Heart right ventricle (tissue), 16 donors: Measurements from ENCODE around the gene PCDH15. TPM values are rescaled to one million over a fixed set of nuclear protein-coding genes. Genes with fewer than 3 reads are reported as not detected.
A peak's percentile ranks its signal among the peaks of the same experiment; 100 is the strongest.

Experiments
- ATAC-seq, 8 donors: fragments of 200-7000 bp; cut with Tn5 transposase; one replicate each; pipeline ENCODE4 v1.9.1; 2020; ENCODE audit warnings: mild to moderate bottlenecking in 8 of 8, moderate library complexity in 8 of 8, moderate number of reproducible peaks in 1 of 8
- DNase-seq, 2 donors: peaks; one replicate each; pipeline ENCODE4 v3.0.0-alpha.2; 2020
- H3K27ac ChIP-seq, 10 donors: fragments of 200-600 bp; sonication (generic) in 2 of 10; one replicate each; pipeline versions ENCODE4 v1.5.0 to v1.8.0; 2020 to 2022; ENCODE audit warnings: mild to moderate bottlenecking in 3 of 10
- H3K27me3 ChIP-seq, 7 donors: fragments of 200-600 bp; one replicate each; pipeline ENCODE4 v1.8.0; 2021 to 2022; ENCODE audit warnings: mild to moderate bottlenecking in 2 of 7
- H3K36me3 ChIP-seq, 9 donors: fragments of 200-600 bp; sonication (generic) in 1 of 9; one replicate each; pipeline versions ENCODE4 v1.5.0 to v1.8.0; 2020 to 2022; ENCODE audit warnings: mild to moderate bottlenecking in 2 of 9
- H3K4me1 ChIP-seq, 9 donors: fragments of 200-600 bp; sonication (generic) in 1 of 9; one replicate each; pipeline versions ENCODE4 v1.5.0 to v1.8.0; 2020 to 2022; ENCODE audit warnings: mild to moderate bottlenecking in 4 of 9
- H3K4me3 ChIP-seq, 10 donors: fragments of 200-600 bp; sonication (generic) in 2 of 10; one replicate each; pipeline versions ENCODE4 v1.5.0 to v1.8.0; 2020 to 2022; ENCODE audit warnings: mild to moderate bottlenecking in 7 of 10, moderate library complexity in 2 of 10
- H3K9me3 ChIP-seq, 11 donors: fragments of 200-600 bp in 10 of 11; sonication (generic) in 2 of 11; one replicate each; pipeline versions ENCODE4 v1.5.0 to v1.8.0; 2013 to 2022; ENCODE audit warnings: mild to moderate bottlenecking in 2 of 11, control low read depth in 1 of 11, moderate library complexity in 1 of 11
- WGBS, 2 donors: extraction: QIAGEN DNeasy Blood & Tissue Kit; methylation state at CpG; one replicate each; pipeline ENCODE4 v1.1.7; 2013; ENCODE audit warnings: inconsistent platforms in 1 of 2; 5-methylcytosine and 5-hydroxymethylcytosine counted together
- intact Hi-C, 10 donors: fragments of 100-400 bp; cut with DNase I; formaldehyde crosslinking; loops; one replicate each; pipeline versions ENCODE4 v1.11.1 to v1.14.2; 2022
- polyA plus RNA-seq, 2 donors: library from polyadenylated mRNA; stranded (reverse); fragments of 200-250 nt; gene quantifications; one replicate each; pipeline ENCODE4 v1.2.3, GENCODE V29; 2013
- total RNA-seq, 10 donors: library from RNA; stranded (reverse); fragmentation: NEBNext Ultra II Directional in 3 of 10; extraction: Animal tissue kit (Norgen Biotek cat#: 25700) in 3 of 10; gene quantifications; one replicate each; pipeline versions ENCODE4 v1.2.1 to v1.2.4, GENCODE V29; 2021 to 2023
- TF ChIP-seq, protein P1 (sequence below), 9 donors: fragments of 200-600 bp; sonication (generic) in 2 of 9; IDR thresholded peaks; one replicate each; pipeline versions ENCODE4 v1.5.0 to v1.8.0; 2021 to 2022; ENCODE audit warnings: antibody characterized with exemption in 9 of 9, mild to moderate bottlenecking in 5 of 9, moderate library complexity in 1 of 9
- donor health status: Arrhythmogenic right ventricular cardiomyopathy.
- donor health status: ischemic (EF 13 %, LVEDD 7.1; RV severe dilation, severe dysfunction).
- donor health status: healthy with polysubstance abuse.
- donor health status: DM: no; HTN: yes; CAD: no.
- donor health status: DM: no; HTN: no; CAD: no.
- donor health status: ischemic (EF 25% LVEDD 6.9; RV normal size, moderate dysfunction).
- donor health status: ischemic (EF 25% LVEDD 5.7; RV mildly dilated, moderate dysfunction).
- donor health status: healthy.
- donor health status: DM: yes; HTN: yes; CAD: no.
- donor health status: Ischemic cardiomyopathy.
- donor health status: ischemic (EF 35%, LVEDD 5.7; RV mildly dilated, moderate dysfunction).
- donor health status: nonischemic (EF 11% LVEDD 7.7; RV severe dilation, severe dysfunction).
- donor health status: DM: yes; HTN: yes; CAD: no.
- donor health status: PGD.
- donor health status: ischemic (EF 29% LVEDD 5.4; RV normal size, mild dysfunction).
- donor health status: nonischemic (EF 23%, LVEDD 6.1; RV moderate dilation, normal function).

The PCDH15 gene
- total and polyA plus RNA-seq, 12 donors = 0.05 to 1.00 (median 0.34) TPM

DNA sequence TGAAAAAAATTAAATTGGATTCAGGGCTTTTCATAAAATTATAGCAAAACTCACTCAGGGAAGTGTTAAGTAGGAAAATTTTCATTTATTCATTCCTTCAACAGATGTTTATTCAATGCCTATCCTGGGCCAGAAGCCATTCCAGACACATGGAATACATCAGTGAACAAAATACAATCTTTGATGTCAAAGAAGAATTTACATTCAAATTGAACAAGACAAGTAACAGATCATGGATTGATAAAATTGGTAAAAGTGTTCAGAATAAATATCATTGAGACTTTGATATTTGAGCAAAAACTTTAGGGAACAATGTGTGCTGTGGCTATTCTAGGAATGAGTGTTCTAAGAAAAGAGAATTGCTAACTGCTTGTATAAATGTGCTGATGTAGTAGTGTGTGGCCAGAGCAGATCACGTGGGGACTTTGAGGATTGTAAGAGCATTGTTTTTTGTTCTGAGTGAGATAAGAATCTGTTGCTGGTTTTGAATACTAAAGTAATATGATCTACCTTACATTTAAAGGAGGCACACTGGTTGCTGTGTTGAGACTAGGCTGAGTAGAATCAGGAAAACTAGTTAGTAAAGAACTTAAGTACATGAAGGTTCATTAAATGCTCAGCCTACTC lies 957.2 kb downstream of the PCDH15 start:
- 2 to 7% methylated on average over 1 of the region's 1 CpG for WGBS, 2 donors
- intact Hi-C loops = loop anchor here in 1 of 10 donors (10.0 kb wide), 1 partner anchor 239 kb away; no protein-coding TSS in a partner anchor

DNA sequence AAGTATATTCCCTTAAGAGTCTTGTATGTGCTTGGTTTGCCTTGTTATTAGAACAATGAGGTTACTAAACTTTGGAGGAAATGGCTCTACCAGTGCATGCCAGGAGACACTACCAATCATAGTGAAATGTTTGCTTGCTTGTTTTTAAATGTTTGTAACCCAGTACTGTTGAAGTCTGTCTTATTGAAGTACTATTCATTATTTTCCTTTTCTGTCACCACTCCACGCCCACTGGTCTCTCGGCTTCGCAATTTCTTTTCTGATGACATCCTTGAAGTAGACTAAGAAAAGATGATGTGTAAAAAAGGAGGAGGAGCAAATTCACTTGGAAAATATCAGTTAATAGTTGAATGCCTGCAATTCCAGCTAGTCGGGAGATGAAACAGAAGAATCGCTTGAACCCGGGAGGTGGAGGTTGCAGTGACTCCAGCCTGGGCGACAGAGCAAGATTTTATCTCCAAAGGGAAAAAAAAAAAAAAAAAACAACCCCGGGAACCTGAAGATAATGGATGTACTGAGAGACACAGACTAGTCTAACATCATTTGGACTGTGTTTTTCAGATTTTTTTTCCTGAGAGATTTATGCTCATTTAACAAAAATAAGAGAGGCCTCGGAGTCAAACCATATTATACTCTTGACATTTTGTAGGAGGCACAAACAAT lies 959.4 kb downstream of the PCDH15 start:
- Histone ChIP-seq H3K36me3 (no peaks in the 10 kb centered on the region), H3K27ac (no peak overlapping the region), H3K9me3 (no peaks in the 10 kb centered on the region), H3K4me1 (no peaks in the 10 kb centered on the region), H3K4me3 (no peak overlapping the region), H3K27me3 (no peaks in the 10 kb centered on the region)
- no peak for DNase-seq
- WGBS, 2 donors = 61 to 65% methylated on average over 9 of the region's 9 CpGs
- intact Hi-C loops = loop anchor here in 1 of 10 donors (10.0 kb wide), 1 partner anchor 237 kb away; no protein-coding TSS in a partner anchor
- TF ChIP-seq, protein P1, sequence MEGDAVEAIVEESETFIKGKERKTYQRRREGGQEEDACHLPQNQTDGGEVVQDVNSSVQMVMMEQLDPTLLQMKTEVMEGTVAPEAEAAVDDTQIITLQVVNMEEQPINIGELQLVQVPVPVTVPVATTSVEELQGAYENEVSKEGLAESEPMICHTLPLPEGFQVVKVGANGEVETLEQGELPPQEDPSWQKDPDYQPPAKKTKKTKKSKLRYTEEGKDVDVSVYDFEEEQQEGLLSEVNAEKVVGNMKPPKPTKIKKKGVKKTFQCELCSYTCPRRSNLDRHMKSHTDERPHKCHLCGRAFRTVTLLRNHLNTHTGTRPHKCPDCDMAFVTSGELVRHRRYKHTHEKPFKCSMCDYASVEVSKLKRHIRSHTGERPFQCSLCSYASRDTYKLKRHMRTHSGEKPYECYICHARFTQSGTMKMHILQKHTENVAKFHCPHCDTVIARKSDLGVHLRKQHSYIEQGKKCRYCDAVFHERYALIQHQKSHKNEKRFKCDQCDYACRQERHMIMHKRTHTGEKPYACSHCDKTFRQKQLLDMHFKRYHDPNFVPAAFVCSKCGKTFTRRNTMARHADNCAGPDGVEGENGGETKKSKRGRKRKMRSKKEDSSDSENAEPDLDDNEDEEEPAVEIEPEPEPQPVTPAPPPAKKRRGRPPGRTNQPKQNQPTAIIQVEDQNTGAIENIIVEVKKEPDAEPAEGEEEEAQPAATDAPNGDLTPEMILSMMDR (IDR thresholded peaks at IDR 0.05) = no peak
- no peak for ATAC-seq

More for the DNA sequence above, 957.2 kb downstream of the PCDH15 start:
- H3K27ac ChIP-seq = no peak overlapping the region
- no peak for ATAC-seq
- no peaks in the 10 kb centered on the region for H3K9me3 ChIP-seq
- no peaks in the 10 kb centered on the region for H3K4me1 ChIP-seq
- TF ChIP-seq, protein P1 (IDR thresholded peaks at IDR 0.05) = no peak
- H3K4me3 ChIP-seq = no peak overlapping the region
- H3K36me3 ChIP-seq = no peaks in the 10 kb centered on the region
- DNase-seq = no peak
- H3K27me3 ChIP-seq = no peaks in the 10 kb centered on the region

DNA sequence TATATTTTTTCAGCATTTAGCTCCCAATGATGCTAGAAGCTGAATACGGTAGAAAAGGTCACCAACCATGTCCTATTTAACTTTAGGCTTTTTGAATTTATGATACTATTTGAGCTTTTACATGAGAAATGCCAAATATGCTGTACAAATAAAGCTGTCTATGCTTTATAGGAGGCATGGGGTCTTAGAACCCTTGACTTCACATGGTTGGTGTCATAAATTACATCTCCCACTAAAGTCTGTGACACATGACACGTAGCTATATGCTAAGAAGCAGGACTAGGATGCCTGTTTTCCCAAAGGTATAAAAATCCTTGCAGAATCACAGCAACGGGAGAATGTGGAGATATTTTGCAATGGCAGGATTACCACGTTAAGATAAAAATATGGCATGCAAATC lies 960.4 kb downstream of the PCDH15 start:
- intact Hi-C loops = loop anchor here in 1 of 10 donors (10.0 kb wide), 1 partner anchor 236 kb away; no protein-coding TSS in a partner anchor

DNA sequence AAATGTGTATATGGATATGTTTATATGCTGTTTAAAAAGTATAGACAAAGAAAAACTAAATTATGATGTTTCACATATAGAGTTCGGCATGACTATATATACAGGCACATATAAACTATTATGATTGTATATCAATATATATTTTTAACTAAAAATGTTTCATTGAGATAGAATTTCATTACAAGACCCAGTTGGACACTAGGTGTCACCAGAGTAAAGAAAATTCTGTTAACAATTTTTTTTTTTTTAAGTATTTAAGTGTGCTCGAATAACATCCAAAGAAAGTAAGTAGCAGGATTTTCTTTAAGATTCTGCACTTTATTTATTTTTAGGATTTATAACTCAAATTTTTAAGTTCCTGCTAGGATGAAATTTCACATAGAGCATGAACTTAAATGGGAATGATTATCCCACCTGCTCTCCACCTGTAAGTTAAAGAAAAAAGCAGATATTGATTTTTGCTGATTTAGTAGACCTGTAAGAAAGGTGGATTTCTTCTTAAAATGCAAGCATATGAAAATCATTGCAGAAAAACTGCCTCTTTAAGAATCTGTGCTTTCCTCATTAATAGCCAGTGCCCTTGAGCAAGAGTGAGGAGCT lies 961.5 kb downstream of the PCDH15 start:
- Histone ChIP-seq H3K36me3 (no peaks in the 10 kb centered on the region), H3K27ac (no peak overlapping the region), H3K4me3 (no peak overlapping the region), H3K9me3 (no peaks in the 10 kb centered on the region), H3K4me1 (no peaks in the 10 kb centered on the region), H3K27me3 (no peaks in the 10 kb centered on the region)
- intact Hi-C loops = loop anchor here in 1 of 10 donors (10.0 kb wide), 1 partner anchor 235 kb away; no protein-coding TSS in a partner anchor
- 28 to 39% methylated on average over 2 of the region's 2 CpGs for WGBS, 2 donors
- ATAC-seq (no peak), DNase-seq (no peak)
- TF ChIP-seq, protein P1 (IDR thresholded peaks at IDR 0.05) = peak in 8 of 9 donors; percentile 11 to 47 (median 34)

More for the DNA sequence above, 960.4 kb downstream of the PCDH15 start:
- DNase-seq (no peak), ATAC-seq (no peak)
- Histone ChIP-seq H3K36me3 (no peaks in the 10 kb centered on the region), H3K27me3 (no peaks in the 10 kb centered on the region), H3K4me3 (no peak overlapping the region), H3K27ac (no peak overlapping the region), H3K4me1 (no peaks in the 10 kb centered on the region), H3K9me3 (no peaks in the 10 kb centered on the region)
- WGBS, 2 donors = 72 to 81% methylated on average over 4 of the region's 4 CpGs
- TF ChIP-seq, protein P1 (IDR thresholded peaks at IDR 0.05) = no peak
